Activated CD8-positive, alpha-beta memory T cell treated with anti-CD3 and anti-CD28 coated beads, Interleukin-2, amount 50 U/mL, for 48 hours (primary cell): ENCODE measurements around the gene MIDN.
"Not testable (repeated sequence)": the region's sequence is repeated elsewhere in the genome, so short reads cannot be mapped to it uniquely, and the experiment has no call there.

ENCODE experiments used
- DNase-seq: peaks from one replicate; pipeline ENCODE4 v3.0.0-alpha.2; 2020

The MIDN gene

GRCh38 chr19:1246265-1247087 lies 1.9 kb upstream of the MIDN start:
- DNase-seq: not testable (repeated sequence)

DNA sequence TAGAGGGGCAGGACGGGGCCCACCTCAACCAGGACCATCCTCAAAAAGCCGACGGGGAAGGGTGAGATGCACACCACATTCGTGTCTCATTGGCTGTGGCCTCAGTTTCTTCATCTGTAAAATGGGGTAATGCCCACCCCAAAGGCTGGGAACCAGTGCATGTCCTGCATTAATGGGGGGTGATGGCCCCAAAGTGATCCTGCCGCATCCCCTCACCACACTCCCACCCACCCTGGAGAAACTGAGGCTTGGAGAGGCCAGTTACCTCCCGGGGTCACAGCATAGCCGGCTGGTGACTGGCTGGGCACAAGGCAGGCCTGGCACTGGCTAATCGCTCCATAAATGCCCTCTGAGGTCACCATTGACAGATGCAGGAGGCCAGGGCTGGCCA lies 640 bp upstream of the MIDN start:
- DNase-seq: no peak

DNA sequence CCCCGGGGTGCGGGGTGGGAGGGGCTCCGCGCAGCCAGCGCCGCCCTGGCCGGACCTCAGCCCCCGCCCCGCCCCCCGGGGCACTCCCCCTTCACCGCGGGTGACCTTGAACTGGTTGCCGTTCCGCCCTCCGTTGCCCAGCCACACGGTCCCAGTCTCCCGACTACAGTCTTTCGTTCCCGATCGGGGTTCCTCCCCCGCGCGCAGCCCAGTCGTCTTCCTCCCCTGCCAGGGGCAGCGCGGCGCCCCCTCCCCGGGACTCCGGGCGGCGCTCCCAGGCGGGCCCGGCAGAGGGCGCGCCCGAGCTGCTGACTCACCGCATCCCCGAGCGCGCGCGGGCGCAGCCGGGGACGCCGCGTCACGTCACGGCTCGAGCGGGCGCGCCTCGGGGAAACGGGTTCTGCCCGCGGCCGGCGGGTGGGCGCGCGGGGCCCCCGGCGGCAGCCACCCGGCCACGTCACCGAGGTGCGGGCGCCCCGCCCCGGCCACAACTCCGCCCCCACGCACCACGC lies 459 bp downstream of the MIDN start:
- DNase-seq: peak; percentile 93

GRCh38 chr19:1249298-1249989 lies 1.1 kb downstream of the MIDN start:
- DNase-seq: peak; percentile 96

DNA sequence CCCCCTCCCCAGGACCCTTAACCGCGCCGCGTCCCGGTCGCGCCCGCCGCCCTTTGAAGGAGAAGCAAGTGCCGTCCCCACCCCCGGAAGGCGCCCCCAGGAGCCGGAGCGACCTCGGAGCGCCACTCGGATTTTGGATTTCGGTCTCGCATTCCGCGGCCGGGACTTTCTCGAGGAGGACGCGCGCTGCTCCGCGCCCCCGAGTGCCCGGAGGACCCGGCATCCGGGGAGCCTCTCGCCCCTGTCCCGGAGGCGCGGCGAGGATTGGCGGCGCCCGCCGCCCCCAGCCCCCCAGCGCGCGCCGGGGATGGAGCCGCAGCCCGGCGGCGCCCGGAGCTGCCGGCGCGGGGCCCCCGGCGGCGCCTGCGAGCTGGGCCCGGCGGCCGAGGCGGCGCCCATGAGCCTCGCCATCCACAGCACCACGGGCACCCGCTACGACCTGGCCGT lies 1.6 kb downstream of the MIDN start:
- DNase-seq: no peak

- DNase-seq: no peak
These were observed 2.3 kb downstream of the MIDN start for GRCh38 chr19:1250437-1251260.

- peak; percentile 83 for DNase-seq
These were observed 3.2 kb downstream of the MIDN start for GRCh38 chr19:1251330-1252220.

DNA sequence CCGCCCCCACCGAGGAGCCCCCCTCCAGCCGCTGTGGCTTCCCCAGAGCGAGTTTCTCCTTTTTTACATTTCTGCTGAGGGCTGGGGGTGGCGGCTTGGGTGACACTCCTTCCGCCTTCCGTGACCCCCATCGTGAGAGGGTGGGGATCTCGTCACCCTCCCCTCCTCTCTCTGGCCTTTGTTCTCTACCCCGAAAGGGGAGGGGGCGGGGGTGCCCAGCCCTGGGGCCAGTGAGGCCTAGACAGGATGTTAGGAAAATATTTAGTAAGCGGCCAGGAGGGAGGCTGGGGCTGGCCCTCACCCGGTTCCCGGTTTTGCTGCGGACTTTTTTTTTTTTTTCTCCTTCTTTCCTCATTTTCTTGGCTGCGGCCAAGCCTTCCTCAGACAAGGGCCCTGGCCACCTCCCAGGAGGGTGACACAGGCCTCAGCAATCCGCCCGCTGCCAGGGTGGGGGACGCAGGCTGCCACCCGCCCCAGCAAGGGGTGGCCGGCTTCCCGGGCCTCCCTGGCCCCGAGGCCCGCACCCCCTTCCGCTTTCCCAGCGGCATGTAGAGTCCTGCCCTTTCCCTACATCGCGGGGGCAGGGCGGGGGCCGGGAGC lies 3.9 kb downstream of the MIDN start:
- peak; percentile 80 for DNase-seq

GRCh38 chr19:1252821-1253513 lies 4.6 kb downstream of the MIDN start:
- DNase-seq: peak; percentile 85

GRCh38 chr19:1253514-1254080 lies 5.2 kb downstream of the MIDN start:
- no peak for DNase-seq

DNA sequence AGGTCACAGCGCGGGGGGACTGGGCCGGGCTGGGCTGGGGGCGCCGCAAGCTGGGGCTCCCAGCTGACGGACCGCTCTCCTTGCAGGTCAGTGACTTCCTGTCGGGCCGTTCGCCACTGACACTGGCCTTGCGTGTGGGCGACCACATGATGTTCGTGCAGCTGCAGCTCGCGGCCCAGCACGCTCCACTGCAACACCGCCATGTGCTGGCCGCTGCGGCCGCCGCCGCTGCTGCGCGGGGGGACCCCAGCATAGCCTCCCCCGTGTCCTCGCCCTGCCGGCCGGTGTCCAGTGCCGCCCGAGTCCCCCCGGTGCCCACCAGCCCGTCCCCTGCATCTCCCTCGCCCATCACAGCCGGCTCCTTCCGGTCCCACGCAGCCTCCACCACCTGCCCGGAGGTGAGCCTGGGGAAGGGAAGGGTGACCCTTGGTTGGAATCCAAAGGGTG lies 5.7 kb downstream of the MIDN start:
- no peak for DNase-seq

DNA sequence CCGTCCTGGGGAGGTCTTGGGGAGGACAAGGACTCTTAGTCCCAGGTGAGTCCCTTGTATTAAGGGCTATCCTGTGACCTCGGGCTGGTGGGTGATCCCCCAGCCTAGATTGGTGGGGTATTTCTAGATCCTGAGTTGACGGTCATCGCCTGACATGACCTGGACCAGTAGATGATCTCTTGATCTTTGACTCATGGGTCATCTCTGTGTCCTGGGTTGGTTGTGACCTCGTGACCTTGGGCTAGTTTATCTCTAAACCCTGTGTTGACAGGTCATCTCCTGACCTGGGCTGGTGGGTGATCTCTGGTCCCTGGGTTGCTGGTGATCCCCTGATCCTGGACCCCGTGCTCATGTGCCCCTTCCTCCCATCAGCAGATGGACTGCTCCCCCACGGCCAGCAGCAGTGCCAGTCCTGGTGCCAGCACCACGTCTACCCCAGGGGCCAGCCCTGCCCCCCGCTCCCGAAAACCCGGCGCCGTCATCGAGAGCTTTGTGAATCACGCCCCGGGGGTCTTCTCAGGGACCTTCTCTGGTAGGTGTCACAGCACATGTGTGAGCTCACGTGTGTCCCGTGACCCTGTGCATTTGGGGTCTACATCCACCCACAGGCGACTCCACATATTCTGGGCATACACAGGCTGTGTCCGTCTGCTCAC lies 6.3 kb downstream of the MIDN start:
- DNase-seq: no peak

GRCh38 chr19:1255186-1256161 lies 7.1 kb downstream of the MIDN start:
- no peak for DNase-seq

GRCh38 chr19:1256646-1257474 lies 8.5 kb downstream of the MIDN start:
- DNase-seq: no peak

GRCh38 chr19:1257475-1258162 lies 9.2 kb downstream of the MIDN start:
- DNase-seq: no peak

- DNase-seq: no peak
These were observed 9.7 kb downstream of the MIDN start for GRCh38 chr19:1258163-1258492.

- DNase-seq: no peak
These were observed 10.4 kb downstream of the MIDN start for GRCh38 chr19:1258707-1259205.
